Measurements from ENCODE around the gene SALL2.

SALL2 gene

DNA sequence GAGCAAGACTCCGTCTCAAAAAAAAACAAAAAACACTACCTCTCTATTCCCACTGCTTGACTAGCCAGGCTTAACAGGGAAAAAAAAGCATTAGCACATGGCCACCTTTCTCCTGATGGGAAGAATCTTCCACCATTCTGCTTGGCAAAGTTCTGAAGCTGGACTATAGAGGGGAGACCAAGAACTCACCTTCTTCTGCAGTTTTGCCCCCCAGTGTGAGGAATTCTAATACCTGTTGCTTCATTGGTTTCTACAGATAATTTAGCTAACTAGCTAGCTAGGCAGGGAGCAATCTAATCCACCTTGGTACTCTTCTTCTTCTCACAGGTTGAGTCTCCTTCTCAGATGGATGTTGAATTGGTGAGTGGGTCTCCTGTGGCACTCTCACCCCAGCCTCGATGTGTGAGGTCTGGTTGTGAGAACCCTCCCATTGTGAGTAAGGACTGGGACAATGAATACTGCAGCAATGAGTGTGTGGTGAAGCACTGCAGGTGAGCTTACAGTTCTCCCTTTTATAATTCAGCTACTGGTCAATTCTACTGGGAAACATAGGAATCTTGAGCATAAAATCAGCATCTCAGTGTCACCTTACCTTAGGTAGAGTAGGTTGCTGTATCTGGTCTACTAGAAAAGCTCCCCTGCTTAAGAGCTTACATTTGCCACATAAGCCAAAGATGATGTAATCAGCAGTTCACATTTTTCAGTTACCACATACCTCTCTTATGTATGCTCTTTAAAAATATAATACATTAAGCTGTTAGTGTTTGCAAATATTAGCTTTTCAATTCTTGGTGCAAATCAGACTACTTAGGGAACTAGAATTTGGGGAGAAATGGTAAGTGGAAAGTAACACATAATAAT, 31.0 kb downstream of the SALL2 start:
- DNase-seq (ENCODE audit: low spot score): no peak

DNA sequence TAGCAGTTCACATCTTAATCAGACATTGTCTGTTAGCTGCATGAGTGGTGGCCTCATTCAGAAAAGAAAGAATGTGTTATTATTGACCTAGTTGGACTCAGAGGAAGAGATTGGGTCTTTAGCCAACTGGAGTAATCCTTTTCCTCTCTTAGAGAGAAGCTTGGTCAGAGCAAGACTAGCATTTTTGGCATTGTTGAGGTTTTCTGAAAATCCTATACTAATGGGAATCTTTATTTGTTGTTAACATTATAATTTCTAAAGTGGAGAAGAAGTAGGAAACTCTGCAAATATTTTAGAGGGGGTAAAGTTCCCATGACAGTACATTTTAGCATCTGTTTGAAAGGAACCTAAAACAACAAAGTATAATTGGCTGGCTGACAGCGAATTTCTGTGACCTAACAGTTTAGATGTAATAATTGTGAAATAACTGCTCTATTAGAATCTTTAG, 39.5 kb downstream of the SALL2 start:
- DNase-seq (ENCODE audit: low spot score): no peak

DNA sequence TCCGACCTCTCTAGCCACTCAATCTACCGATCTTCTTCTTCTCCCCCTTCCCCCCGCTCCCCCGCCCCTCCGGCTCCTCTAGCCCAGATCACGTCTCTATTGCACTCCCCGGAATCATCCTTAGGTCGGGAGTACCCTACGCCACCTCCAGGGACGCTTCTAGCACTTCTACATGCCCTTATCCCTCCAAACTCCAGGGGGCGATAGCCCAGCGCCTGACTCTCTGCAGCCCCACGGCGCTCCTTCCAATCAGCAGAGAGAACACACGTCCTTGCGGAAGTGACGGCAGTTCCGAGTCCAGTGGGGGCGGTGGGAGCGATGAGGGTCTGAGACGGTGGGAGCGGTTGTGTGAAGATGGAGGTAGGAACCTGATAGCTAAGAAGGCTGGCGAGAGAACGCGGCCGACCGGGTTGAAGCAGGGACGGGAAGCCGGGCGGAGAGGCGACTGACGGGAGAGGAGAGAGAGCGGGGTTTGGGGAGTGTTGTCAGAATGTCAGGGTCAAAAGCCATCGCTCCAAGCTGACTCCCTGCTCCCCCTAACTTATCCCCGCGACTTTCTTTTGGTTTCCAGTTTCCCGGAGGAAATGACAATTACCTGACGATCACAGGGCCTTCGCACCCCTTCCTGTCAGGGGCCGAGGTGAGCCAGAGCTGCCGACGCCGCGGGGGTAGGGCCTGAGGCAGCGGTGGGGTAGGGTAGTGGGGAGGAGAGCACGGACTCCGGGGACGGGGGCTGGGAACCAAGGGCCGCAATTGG, 49.0 kb downstream of the SALL2 start, which contains the start of the genes RAB2B and TOX4:
Gene RAB2B, minus strand, starts transcription at position 35 of the 757 bp plus-strand sequence. CDS start 87 bp downstream, outside the sequence.
Gene TOX4, plus strand, starts transcription at position 271 of the 757 bp plus-strand sequence. Its CDS starts 84 bp downstream, at position 355.
- DNase-seq (ENCODE audit: low spot score): peak; percentile 99

DNA sequence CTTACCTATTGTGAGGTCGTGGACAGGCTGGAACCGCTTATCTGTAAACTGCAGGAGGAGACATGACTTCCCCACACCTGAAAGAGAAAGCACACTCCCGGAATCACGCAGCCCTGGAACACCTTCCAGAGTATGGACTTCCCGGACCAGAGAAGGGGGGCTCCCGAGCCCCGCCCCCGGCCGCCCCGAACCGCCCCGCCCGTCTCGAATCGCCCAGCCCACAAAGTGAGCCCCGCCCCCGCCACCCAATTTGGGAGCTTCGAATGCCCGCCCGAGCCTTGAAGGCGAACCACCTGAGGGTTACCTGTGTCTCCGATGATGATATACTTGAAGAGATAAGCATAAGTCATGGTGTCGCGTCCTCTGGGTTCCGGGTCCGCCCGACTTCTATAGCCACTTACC, 49.6 kb downstream of the SALL2 start:
- no peak for DNase-seq (ENCODE audit: low spot score)

- DNase-seq (ENCODE audit: low spot score): no peak
Observed at GRCh38 chr14:21475767-21476522, 50.2 kb downstream of the SALL2 start.
